Measurements from ENCODE around the gene SCMH1.

The SCMH1 gene

DNA sequence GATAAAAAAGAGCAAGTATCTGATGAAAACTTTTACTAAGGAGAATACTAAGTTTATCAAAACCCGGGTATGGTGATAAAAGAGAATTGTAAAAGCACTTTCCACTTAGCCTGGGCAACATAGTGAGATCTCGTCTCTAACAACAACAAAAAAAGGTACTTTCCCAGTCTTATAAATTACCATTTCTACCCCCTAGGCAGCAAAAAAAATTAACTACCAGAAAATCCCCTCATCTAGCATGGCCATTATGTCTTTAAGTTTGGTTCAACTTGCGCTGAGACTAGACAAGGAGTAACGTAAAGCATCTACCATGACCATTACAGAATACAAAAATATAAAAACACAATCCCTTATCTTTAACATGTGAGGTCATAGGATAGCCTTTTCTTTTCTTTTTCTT lies 141.9 kb downstream of the SCMH1 start:
- Histone ChIP-seq H3K9me3 (ENCODE audit: severe bottlenecking) (no peaks in the 10 kb centered on the region), H3K4me1 (ENCODE audit: insufficient read depth, poor library complexity, severe bottlenecking) (peaks cover 9% of the 10 kb centered on the region), H3K27ac (ENCODE audit: poor library complexity, severe bottlenecking) (no peak overlapping the region), H3K4me3 (ENCODE audit: severe bottlenecking) (no peak overlapping the region), H3K36me3 (ENCODE audit: low read depth) (no peaks in the 10 kb centered on the region), H3K27me3 (ENCODE audit: insufficient read depth, poor library complexity, severe bottlenecking) (no peaks in the 10 kb centered on the region)
- DNase-seq (ENCODE audit: low spot score) (no peak), ATAC-seq (ENCODE audit: low read depth) (no peak)
- TF ChIP-seq, protein P1, sequence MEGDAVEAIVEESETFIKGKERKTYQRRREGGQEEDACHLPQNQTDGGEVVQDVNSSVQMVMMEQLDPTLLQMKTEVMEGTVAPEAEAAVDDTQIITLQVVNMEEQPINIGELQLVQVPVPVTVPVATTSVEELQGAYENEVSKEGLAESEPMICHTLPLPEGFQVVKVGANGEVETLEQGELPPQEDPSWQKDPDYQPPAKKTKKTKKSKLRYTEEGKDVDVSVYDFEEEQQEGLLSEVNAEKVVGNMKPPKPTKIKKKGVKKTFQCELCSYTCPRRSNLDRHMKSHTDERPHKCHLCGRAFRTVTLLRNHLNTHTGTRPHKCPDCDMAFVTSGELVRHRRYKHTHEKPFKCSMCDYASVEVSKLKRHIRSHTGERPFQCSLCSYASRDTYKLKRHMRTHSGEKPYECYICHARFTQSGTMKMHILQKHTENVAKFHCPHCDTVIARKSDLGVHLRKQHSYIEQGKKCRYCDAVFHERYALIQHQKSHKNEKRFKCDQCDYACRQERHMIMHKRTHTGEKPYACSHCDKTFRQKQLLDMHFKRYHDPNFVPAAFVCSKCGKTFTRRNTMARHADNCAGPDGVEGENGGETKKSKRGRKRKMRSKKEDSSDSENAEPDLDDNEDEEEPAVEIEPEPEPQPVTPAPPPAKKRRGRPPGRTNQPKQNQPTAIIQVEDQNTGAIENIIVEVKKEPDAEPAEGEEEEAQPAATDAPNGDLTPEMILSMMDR (IDR thresholded peaks at IDR 0.05; ENCODE audit: poor library complexity, severe bottlenecking), result no peak

DNA sequence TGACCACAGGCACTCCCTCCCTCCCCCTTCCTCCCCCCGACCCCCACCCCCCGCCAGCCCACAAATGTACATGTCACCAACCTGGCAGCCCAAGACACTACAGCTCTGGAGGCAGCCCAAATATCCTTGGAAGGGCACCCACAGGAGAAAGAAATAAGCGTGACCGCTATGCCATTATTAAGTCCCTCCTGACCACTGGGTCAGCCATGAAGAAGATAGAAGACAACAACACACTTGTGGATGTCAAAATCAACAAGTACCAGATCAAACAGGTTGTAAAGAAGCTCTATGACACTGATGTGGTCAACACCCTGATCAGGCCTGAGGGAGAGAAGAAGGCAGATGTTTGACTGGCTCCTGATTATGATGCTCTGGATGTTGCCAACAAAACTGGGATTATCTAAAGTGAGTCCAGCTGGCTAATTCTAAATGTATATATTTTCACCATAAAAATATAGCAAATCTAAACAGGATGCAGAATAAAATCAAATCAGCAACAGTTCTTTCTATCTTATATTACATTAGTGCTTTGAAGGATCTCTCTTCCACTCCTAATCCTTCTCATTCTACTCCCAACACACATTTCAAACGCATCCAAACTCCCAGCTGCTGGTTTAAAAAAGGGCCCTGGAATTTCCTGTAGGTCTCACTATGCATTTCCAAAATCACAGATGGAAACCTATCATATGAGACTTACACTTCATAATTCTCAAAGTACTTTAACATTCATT lies 143.2 kb downstream of the SCMH1 start:
- Histone ChIP-seq H3K27me3 (ENCODE audit: insufficient read depth, poor library complexity, severe bottlenecking) (no peaks in the 10 kb centered on the region), H3K27ac (ENCODE audit: poor library complexity, severe bottlenecking) (no peak overlapping the region), H3K4me1 (ENCODE audit: insufficient read depth, poor library complexity, severe bottlenecking) (peaks cover 9% of the 10 kb centered on the region), H3K36me3 (ENCODE audit: low read depth) (no peaks in the 10 kb centered on the region), H3K9me3 (ENCODE audit: severe bottlenecking) (no peaks in the 10 kb centered on the region), H3K4me3 (ENCODE audit: severe bottlenecking) (no peak overlapping the region)
- TF ChIP-seq, protein P1 (IDR thresholded peaks at IDR 0.05; ENCODE audit: poor library complexity, severe bottlenecking), result no peak
- no peak for ATAC-seq (ENCODE audit: low read depth)
- no peak for DNase-seq (ENCODE audit: low spot score)

DNA sequence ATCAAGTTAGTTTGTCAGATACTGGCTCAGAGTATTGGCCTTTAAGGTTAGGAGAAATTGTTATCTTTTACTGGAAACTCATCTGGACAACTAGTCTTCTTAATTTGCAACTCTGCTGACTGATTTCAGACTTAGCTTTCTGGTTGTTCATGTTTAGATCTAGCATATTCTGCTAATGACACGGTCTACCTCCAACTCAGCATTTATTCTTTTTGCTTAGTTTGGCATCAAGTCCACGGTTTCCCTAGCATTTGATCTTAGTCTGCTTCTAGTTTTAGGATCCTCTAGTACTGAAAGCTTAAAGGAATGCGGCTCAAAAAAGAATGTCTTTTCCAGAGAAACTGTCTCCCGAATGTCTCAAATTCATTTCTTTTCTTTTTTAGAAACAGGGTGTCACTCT lies 145.0 kb downstream of the SCMH1 start:
- DNase-seq (ENCODE audit: low spot score), result no peak
- ATAC-seq (ENCODE audit: low read depth), result no peak
- H3K4me1 ChIP-seq (ENCODE audit: insufficient read depth, poor library complexity, severe bottlenecking), result peaks cover 2% of the 10 kb centered on the region
- H3K36me3 ChIP-seq (ENCODE audit: low read depth), result peaks cover 4% of the 10 kb centered on the region; the same call in 1 of the 2 replicates
- H3K27ac ChIP-seq (ENCODE audit: poor library complexity, severe bottlenecking), result no peak overlapping the region
- H3K9me3 ChIP-seq (ENCODE audit: severe bottlenecking), result no peaks in the 10 kb centered on the region
- H3K27me3 ChIP-seq (ENCODE audit: insufficient read depth, poor library complexity, severe bottlenecking), result no peaks in the 10 kb centered on the region
- TF ChIP-seq, protein P1 (IDR thresholded peaks at IDR 0.05; ENCODE audit: poor library complexity, severe bottlenecking), result no peak
- no peak overlapping the region for H3K4me3 ChIP-seq (ENCODE audit: severe bottlenecking)

DNA sequence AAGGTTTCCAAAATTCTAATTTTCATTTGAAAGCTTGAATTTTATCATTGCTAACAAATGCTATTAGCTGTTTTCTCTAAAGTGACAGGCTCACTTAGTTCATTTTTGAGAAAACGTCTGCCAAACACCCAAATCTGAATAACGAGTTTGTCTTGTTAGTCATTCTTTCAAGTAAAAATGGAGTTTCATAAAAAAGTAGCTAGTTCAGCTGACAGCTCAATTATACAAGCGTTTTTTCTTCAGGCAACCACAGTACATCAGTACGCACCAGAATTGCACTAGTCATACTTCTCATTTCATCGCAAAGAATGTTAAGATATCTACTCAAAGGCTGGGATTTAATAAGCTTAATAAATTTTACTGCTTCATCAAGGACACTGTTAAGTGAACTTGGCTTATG lies 148.3 kb downstream of the SCMH1 start:
- Histone ChIP-seq H3K9me3 (ENCODE audit: severe bottlenecking) (no peaks in the 10 kb centered on the region), H3K4me1 (ENCODE audit: insufficient read depth, poor library complexity, severe bottlenecking) (no peaks in the 10 kb centered on the region), H3K36me3 (ENCODE audit: low read depth) (peaks cover 4% of the 10 kb centered on the region; the same call in 1 of the 2 replicates), H3K4me3 (ENCODE audit: severe bottlenecking) (no peak overlapping the region), H3K27ac (ENCODE audit: poor library complexity, severe bottlenecking) (no peak overlapping the region), H3K27me3 (ENCODE audit: insufficient read depth, poor library complexity, severe bottlenecking) (no peaks in the 10 kb centered on the region)
- ATAC-seq (ENCODE audit: low read depth) (no peak), DNase-seq (ENCODE audit: low spot score) (no peak)
- TF ChIP-seq, protein P1 (IDR thresholded peaks at IDR 0.05; ENCODE audit: poor library complexity, severe bottlenecking), result no peak

DNA sequence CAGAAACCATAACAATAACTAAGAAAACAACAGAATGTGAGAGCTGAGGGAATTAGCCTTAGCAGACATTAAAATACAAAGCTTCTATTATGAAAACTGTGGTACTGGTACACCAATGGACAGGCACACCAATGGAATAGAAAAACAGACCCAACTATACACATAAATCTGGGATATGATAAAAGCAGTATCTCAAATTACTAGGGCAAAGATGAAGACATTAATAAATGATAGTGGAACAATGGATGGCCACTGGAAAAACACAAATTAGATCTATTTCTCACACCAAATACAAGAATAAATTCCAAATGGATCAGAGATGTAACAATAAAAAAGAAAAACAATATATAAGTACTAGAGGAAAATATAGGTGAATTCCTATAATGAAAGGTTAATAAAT lies 155.2 kb downstream of the SCMH1 start:
- Histone ChIP-seq H3K27me3 (ENCODE audit: insufficient read depth, poor library complexity, severe bottlenecking) (no peaks in the 10 kb centered on the region), H3K9me3 (ENCODE audit: severe bottlenecking) (no peaks in the 10 kb centered on the region), H3K4me1 (ENCODE audit: insufficient read depth, poor library complexity, severe bottlenecking) (no peaks in the 10 kb centered on the region), H3K36me3 (ENCODE audit: low read depth) (no peaks in the 10 kb centered on the region), H3K4me3 (ENCODE audit: severe bottlenecking) (no peak overlapping the region), H3K27ac (ENCODE audit: poor library complexity, severe bottlenecking) (no peak overlapping the region)
- ATAC-seq (ENCODE audit: low read depth), result no peak
- TF ChIP-seq, protein P1 (IDR thresholded peaks at IDR 0.05; ENCODE audit: poor library complexity, severe bottlenecking), result no peak
- no peak for DNase-seq (ENCODE audit: low spot score)

Measured in RWPE2 (cell line).